A204.1 (cell line): ENCODE measurements around the gene RNF175.

Experiments used
- FAIRE-seq: peaks from 2 replicates; lab custom pipeline; 2012; peaks lifted over from hg19 to GRCh38; lab: Jason Lieb, UNC

The RNF175 gene

DNA sequence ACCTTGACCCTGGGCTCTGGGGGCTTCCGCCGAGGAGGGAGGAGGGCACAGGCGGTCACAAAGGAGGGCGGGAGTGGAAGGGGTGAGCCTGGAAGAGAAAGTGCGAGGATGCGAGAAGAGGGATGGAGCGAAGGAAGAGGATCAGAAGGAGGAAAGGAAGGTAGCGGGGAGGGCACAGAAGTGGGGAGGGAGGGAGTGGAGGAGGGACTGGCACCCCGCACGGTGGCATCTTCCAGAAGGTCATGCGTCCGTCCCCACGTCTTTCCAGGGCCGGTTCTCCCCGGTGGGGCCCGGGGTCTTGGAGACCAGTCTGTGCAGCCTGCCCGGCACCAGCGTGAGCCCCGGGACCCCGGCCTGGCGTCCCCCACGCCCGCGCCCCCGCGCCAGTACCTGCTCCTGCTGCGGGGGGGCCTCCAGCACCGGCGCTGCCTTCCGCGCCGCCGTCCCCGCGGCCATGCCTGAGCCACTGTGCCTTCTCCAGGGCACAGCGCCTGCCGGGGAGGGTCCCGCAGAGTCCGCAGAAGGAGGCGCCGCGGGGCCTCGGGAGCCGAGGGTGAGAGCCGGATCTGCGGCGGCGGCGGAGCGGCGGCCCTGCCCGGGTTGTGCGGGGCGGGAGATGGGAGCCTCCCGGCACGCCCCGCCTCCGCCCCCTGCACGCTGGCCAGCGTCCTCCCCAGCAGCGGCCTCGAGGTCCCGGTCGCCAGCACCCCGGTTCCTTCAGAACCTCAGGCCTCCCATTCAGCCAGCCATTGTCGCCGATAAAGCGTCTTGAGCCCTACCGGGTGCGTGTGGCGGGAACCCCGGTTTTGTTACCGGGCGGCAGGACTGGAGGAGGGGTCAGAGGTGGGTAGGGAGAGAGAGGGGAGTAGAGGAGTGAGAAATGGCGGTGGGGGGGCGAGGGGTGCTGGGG, at the start of gene RNF175:
Gene RNF175 (minus strand): TSS at position 618 of the 910 bp plus-strand sequence. CDS start 162 bp downstream, at position 456.
- no peak for FAIRE-seq

DNA sequence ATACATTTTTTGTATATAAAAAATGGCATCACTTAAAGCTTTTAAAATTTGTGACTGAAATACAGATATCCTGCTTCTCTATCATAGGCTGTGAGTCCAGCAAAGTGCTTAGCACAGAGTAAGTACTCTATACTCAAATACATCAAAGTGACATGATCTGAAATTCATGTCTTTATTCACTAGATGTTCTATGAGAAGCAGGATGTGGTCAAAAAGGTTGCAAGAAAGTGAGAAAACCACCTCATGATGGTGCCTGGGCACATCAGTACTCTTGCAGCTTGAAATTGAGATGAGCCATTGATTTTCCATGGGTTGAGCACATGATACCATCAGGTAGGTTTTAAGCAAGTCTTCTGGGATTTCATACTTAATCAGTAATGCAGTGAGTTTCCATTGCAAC, 49.5 kb upstream of the RNF175 start:
- FAIRE-seq: no peak

DNA sequence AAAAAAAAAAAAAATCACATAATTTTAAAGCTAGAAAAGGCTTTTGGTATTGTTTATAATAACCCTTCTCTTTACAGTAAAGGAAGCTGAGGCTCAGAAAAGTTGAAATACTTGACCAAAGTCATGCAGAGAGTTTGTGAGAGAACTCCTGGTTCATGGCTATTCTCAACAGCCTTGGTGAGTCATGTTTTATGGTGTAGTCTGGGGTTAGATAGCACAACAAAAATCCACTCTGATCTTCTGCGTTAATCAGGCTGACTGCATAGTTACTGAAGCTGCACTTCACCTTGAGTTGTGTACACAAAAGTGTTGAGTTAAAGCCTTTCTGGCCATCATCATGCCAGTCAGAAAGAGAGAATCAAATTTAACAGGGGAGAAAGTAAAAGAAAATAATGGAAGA, 48.4 kb upstream of the RNF175 start:
- FAIRE-seq: no peak

DNA sequence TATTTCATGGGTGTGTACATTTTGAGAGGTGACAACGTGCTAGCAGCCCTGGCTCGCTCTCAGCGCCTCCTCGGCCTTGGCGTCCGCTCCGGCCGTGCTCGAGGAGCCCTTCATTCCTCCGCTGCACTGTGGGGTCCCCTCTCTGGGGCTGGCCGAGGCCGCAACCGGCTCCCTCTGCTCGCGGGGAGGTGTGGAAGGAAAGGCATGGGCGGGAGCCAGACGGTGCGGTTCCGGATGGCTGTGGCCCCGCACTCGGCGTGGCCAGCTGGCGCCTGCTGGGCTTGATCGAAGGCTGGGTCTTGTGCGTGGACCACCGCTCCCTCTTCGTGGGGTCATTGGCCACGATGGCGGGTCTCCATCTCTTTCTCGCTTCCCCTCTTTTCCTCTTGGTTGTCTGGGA, 46.2 kb upstream of the RNF175 start:
- no peak for FAIRE-seq

DNA sequence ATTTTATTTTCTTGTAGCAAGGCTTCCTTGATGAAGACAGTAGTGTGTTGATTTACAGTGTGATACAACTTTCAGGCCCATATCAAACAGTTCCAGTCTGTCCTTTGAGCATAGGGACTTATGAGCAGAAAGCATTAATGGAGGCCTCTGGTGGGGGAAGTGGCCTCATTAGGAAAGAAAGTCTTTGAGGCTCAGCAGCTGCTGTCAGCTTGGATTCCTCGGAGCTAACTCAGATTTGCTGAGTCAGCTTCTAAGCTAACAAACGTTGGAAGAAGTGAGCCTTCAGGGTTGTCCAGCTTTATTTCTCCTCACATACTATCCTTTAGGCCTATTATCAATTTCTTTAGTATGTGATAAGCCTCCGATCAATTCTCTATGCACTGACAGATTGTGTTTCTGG, 44.9 kb upstream of the RNF175 start:
- FAIRE-seq: no peak

DNA sequence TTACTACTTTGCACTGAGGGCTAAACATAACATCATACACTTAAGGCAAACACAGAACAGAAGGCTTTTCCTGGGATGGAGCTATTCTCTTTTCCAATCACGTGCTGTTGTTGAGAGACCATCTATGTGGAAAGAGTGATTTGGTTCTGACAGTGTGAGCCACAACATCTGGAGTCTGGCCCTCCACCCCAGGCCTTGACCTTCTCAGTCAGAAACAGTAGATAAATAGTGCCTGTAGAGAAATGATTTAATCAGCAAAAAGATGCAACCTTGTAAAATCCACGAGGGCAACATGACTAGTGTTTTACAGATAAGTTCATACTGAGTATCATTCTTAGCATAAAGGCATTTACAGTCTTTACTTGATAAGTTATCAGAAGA, 39.9 kb upstream of the RNF175 start:
- FAIRE-seq: no peak

DNA sequence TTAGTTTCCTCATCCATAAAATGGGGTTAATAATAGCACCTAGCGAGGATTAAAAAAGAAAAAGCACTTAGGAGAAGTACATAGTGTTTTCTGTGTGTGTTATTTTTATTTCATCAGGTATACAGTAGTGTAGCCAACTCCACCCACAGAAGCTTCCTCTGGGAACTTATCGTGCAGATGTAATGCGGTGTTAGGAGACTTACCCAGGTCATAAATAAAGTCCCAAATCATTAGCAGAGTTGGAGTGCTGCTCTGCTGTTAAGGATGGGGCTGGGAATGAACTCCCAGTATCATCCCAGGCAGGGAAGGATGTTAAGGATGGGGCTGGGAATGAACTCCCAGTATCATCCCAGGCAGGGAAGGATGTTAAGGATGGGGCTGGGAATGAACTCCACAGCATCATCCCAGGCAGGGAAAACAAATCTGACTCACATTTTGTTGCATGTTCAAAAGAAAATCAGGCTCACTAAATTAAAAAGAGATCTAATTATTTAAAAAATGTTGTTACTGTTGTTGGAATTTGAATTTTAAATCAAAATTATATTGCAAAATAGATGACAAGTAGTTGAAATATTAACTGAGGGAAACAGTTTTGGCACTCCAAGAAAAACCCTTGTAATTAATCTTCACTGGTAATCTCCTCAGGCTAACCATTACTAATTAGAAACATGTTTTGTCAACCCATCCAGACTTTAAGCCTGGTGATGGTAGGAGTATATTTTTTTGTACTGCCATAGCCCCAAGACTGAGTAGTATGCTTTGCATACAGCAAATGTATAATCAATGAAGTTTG, 39.3 kb upstream of the RNF175 start:
- FAIRE-seq: no peak

DNA sequence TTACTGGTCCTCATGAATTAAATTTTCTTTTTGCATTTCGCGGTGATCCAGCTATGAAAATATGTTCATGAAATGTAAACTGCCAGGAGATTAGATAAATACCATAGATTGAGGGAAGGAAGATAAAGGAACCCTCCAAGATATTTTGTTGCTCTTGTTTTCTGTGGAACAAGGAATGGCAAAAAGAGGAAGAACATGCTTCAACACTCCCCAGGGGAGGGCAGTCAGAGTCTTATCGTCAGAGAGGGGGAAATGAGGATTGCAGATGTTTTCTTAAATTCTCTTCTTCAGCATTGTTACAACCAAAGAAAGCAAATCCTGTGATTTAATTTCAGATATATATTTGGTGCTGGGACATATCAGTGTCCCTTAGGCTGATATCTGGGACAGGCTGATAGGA, 38.6 kb upstream of the RNF175 start:
- FAIRE-seq: no peak

DNA sequence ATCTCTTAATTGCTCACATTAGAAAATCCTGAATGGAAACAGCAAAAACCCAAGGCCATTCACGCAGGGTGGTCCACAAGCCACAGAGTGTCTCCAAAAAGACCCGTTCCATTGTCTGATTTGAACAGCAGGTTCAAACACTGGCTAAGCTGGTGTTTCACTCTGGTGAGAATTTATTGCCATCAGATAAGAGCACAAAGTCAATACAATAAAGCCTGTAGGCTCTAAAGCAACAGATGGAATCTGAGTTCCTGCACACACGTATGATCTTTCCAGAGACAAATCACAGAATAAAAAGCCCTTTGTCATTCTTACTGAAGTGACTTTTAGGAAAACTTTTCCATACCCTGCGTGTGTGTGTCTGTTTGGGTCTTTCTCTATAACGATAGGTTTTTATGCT, 34.2 kb upstream of the RNF175 start:
- no peak for FAIRE-seq

DNA sequence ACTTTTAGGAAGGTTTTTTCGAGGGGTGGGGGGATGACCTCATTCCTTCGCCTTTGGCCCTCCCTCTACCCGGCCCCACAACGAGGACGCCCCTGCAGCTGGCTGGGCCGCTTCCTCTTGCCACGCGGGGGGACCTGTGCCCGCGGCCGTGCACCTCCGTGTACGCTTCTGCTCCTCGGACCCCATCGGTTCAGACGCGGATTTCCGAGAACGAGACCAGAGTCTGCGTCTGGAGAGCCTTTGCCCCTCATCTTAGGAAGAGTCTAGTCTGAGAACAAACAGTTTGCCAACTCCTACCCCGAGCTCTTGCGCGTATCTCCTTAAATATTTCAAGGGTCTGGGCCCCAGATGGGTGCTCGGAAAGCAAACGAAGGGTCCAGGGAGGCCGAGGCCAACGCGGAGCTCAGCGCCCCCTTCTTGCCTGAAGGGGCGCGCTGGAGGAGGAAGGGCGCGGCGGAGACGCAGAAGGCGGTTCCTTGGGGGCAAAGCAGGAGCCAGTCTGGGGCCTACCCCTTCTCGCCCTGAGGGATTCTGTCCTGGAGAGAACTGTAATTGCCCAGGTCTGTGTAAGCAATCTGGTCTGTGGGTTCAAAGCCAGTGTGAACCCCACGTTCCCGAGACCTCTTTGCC, 32.9 kb upstream of the RNF175 start:
- FAIRE-seq: no peak

DNA sequence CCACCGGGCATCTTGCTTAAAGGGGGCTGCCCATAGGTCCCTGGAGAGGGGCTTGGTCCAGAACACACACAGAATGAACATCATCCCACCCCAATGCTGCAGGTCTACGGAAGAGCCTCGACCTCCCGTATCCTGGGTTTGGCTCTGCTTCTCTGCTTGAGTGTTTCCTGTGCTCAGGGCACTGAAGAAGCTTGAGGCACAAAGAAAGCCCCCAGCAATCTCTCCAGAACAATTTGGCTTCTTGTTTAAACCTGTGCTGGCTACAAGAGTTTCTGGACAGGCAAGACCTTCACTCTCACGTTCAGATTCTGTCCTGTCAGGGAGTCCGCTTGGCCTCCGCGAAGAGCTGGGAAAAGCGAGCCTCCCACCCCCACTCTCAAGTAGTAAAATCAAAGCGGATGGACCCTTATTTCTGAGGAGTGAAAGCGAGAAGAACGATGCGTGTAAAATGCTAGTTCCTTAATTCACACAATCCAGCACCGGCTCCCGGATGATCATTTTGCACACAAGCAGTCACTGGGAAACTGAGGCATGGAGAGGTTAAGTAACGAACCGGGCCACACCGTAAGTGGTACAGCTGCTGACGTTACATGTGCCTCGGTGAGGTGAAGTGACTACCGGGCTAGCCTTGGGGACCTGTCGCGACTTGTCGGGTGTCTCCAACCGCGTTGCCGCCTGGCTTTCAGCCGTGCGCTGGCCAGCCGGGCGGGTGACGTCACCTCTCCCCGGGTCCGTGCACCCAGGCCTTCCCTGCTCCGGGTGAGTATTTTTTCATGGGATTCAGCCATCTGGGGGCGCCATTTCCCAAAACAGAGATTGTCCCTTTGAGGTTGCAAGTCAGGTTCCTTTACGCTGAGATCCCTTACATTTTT, 32.2 kb upstream of the RNF175 start:
- no peak for FAIRE-seq

DNA sequence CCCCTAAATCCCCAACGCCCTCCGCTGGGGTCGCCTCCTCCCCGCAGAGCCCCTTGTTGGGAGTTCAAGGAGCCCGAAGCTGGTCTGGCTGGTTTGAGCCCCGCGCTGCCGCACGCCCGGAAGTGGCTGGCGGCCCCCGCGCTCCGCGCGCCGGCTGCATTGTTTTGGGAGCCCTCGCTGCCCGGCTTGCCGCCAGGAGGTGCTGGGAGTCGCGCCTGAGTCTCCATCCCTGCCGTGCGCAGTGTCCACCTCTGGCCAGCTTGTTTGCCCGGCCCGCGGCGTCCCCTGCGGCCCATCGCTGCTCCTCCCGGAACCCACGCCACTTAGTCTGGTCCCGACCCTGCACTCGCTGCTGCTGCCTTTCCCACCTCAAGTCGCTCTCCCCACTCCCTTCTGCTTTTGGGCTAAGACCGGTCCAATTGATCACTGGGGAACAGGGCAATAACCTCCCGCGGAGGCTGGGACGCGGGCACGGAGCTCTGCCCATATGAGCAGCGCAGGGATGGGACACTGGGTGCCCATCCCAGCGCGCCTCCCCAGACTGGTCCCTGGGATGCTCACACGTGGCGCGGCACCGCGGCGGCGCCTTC, 31.2 kb upstream of the RNF175 start:
- FAIRE-seq: no peak

DNA sequence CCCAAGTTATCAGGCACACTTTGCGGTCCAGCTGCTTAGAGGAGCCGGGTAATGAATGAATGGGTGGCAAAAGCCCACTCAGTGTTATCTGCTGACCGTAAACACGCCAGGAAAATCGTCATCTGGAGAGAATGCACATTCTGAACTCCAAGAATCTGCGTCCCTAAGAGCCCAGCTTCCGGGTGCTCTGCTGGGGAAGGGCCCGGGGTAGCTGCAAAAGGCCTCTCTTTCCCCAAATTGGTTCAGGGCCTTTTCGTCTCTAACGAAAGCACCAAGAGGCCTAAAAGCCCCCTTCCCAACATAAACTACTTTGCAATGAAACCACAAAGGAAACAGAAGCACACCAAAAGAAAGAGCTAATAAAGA, 30.7 kb upstream of the RNF175 start:
- FAIRE-seq: no peak

DNA sequence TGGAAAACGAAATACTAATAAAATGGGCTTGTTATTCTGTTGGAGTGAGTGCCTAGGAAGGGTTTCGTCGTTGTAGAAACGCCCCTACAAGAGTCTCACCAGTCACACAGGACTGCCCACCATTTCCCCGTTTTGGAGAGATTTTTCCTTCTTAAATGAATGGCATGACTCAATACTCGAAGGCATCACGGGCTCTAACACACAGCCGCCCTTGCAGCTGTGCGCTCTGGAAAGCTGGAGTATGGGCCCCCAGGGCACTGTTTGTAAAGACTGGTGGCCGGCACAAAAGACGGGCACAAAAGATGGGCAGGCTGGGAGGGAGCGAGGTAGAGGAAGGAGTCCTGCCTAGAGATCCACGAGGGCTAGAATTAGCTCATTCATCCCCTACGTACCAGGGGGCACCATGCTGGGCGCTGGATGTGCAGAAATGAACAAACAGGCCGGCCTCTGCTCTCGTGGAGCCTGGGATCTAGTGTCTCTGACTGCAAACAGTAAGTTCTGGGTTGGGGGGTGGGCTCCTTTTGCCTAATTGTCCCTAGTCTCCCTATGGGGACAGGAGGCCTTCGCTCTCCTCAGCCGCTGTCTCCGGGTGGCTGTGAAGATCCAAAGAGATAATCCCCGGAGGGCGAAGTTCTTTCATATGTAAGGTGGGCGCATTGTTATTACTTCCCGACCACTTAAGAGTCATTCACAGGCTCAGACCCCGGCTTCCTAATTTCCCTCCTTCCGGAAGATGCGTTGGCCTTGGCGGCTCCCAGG, 30.1 kb upstream of the RNF175 start:
- no peak for FAIRE-seq

DNA sequence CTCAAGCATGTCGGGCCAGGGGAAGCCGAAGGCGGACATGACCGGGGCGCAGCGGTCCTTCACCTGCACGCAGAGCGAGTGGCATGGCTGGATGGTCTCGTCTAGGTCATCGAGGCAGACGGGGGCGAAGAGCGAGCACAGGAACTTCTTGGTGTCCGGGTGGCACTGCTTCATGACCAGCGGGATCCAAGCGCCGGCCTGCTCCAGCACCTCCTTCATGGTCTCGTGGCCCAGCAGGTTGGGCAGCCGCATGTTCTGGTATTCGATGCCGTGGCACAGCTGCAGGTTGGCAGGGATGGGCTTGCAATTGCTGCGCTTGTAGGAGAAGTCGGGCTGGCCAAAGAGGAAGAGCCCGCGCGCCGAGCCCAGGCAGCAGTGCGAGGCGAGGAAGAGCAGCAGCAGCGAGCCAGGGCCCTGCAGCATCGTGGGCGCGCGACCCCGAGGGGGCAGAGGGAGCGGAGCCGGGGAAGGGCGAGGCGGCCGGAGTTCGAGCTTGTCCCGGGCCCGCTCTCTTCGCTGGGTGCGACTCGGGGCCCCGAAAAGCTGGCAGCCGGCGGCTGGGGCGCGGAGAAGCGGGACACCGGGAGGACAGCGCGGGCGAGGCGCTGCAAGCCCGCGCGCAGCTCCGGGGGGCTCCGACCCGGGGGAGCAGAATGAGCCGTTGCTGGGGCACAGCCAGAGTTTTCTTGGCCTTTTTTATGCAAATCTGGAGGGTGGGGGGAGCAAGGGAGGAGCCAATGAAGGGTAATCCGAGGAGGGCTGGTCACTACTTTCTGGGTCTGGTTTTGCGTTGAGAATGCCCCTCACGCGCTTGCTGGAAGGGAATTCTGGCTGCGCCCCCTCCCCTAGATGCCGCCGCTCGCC, 28.8 kb upstream of the RNF175 start, which contains the start of gene SFRP2:
Gene SFRP2 (minus strand): TSS at position 671 of the 864 bp plus-strand sequence. CDS start 248 bp downstream, at position 423.
- no peak for FAIRE-seq

DNA sequence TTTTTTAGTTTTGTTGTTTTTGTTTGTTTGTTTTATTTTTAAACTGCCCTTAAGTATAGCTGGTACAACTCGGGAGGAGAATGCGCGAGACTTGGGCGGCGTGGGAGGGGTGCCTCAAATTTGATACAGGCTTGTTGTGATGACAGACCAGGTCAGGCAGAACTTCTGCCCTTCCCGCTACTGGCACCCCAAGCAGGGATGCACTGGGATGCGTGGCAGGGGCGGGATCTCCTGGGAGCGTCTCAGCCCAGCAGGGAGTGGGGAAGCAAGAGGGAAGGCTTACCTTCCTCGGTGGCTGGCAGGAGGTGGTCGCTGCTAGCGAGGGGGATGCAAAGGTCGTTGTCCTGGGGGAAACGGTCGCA, 28.2 kb upstream of the RNF175 start:
- FAIRE-seq: no peak

DNA sequence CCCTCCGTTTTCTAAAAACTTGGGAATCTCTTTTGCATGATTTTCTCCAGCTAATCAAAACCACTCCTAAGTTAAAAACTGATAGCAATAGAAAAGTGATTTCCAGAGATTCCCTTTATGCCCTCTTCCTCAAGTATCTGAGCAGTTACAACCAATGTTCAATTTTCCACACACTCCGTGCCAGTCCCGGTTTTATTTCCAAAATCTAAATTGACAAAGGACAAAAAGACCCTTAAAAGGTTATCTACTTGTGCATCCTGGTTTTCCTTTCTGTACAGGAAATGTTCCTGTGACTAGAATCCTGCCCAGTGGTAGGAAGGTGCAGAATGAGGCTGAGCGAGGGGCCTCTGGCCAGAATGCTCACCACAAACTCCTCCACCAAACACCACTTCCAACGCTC, 27.8 kb upstream of the RNF175 start:
- no peak for FAIRE-seq

DNA sequence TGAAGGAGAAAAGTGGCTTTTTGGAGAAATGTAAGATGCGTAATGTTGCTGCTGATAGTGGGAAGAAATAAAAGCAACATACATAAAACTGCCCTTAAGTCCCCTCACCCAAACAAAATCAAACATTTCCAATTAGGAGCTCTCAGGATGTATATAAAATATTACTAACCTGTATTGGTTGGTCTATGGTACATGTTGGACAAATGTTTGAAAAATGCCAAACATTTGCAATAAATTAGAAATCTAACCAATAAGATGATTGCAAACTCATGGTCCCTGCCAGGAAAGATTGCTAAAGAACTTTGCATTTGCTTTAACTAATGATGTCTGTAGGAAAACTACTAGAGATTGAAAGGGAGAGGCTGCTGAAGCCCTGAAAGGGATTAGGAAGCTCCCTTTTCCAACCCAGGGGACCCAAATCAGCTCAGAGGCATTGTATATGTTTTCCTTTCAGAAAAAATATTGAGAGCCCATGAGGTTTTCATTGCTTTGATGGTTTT, 27.3 kb upstream of the RNF175 start:
- FAIRE-seq: no peak

DNA sequence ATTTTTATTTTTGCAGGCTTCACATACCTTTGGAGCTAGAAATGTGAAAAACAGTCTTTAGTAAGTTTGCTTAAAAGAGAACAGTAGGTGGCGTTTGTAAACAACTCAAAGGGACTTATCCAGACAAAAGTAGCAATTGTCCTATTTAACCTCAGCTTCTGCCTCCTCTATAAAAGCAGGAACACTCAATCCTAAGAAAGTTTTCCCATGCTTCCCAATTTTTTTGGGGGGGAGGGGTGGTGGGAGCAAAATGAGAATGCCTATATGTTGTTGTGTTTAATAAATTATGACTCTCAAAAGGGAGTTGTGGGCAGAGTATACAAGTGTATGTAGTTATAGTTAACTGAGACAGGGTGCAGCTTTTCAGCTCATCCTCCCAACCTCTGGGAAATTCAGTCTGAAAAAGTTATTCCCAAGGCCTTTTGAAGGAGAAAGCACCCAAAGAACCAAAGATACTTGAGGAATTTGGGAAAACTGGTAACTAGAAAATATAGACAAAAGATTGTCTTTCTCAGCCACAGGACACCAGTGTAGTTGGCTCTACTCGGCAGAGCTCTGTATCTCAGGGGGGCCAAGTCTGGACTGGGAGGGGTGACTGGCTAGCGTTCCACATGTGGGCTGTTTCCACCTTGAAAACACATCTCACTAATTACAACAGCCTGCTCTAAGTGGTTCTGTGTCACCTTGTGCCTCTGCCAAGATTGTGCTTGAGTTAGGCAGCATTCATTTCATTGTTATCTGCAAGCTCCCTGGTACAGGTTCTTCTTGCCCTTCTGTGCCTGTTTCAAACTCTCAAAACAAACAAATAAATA, 26.3 kb upstream of the RNF175 start:
- FAIRE-seq: peak; percentile 83
